WTC11 (cell line): ENCODE measurements around the gene ATG16L1.

ENCODE experiments used
- CREM ChIP-seq: sonication (generic); formaldehyde crosslinking; IDR thresholded peaks from 2 replicates; pipeline ENCODE4 v1.8.1; 2022; ENCODE audit warnings: mild to moderate bottlenecking, missing genetic modification reagents, moderate library complexity
- CTCF ChIP-seq: fragments of 200-600 bp; IDR thresholded peaks from 2 replicates; pipeline ENCODE4 v1.8.0; 2022; ENCODE audit warnings: antibody characterized with exemption
- GABPB1 ChIP-seq: sonication (generic); formaldehyde crosslinking; IDR thresholded peaks from 2 replicates; pipeline ENCODE4 v1.8.1; 2023; ENCODE audit warnings: mild to moderate bottlenecking, missing genetic modification reagents
- HMGXB4 ChIP-seq: sonication (generic); formaldehyde crosslinking; IDR thresholded peaks from 2 replicates; pipeline ENCODE4 v1.8.1; 2023; ENCODE audit warnings: mild to moderate bottlenecking, moderate library complexity, missing genetic modification reagents
- ZNF532 ChIP-seq: fragments of 250-450 bp; sonication (Bioruptor Pico); IDR thresholded peaks from 2 replicates; pipeline ENCODE4 v1.9.0; 2021; ENCODE audit warnings: mild to moderate bottlenecking, borderline replicate concordance

- no peak for TF ChIP-seq CTCF
- TF ChIP-seq GABPB1 (CRISPR knock-in tag), result no peak
- TF ChIP-seq CREM (CRISPR knock-in tag), result no peak
- TF ChIP-seq ZNF532, result no peak
- no peak for TF ChIP-seq HMGXB4 (CRISPR knock-in tag)
These were observed 74.3 kb downstream of the ATG16L1 start for GRCh38 chr2:233325814-233326213.
